Iris pigment epithelial cell (primary cell): ENCODE data around the gene ATP6AP1.

Experiments used
- DNase-seq: peaks from one replicate; pipeline ENCODE4 v3.0.0-alpha.2; 2011; ENCODE audit warnings: low read depth

Gene ATP6AP1

GRCh38 chrX:154449618-154450017 lies 21.1 kb downstream of the ATP6AP1 start:
- no peak for DNase-seq

- DNase-seq = no peak
Observed at GRCh38 chrX:154450312-154450711, 21.8 kb downstream of the ATP6AP1 start.

GRCh38 chrX:154452823-154453222 lies 24.3 kb downstream of the ATP6AP1 start:
- DNase-seq = no peak

DNA sequence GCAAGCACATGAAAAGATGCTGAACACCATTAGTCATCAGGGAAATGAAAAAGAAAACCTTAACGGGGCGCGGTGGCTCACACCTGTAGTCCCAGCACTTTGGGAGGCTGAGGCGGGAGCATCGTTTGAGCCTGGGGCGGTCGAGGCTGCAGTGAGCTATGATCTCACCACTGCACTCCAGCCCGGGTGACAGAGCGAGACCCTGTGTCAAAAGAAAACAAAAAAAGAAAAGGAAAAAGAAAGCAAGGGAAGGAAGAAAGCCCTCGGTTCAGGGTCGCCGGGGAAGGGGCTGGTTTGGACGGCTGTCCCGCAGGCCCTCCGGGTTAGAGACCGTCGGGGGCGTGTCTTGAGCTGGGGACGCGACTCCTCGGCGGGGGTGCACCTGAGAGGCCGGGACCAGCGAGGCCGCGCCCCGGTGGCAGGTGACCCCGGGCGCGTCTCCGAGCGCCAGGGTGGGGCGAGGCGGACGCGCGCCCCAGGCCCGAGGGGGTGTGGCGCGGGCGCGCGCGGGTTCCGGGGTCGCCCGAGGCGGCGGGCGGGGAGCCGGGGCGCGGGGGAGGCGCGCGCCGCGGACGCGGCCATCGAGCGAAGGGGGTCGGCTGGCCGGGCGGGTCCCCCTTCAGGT lies 29.1 kb downstream of the ATP6AP1 start:
- DNase-seq = no peak

- no peak for DNase-seq
Observed at GRCh38 chrX:154458116-154458953, 29.9 kb downstream of the ATP6AP1 start, which contains the start of gene PLXNA3. TSS of gene PLXNA3 (plus strand) at chrX:154458281. CDS start at chrX:154460184, 1,903 bp downstream.

DNA sequence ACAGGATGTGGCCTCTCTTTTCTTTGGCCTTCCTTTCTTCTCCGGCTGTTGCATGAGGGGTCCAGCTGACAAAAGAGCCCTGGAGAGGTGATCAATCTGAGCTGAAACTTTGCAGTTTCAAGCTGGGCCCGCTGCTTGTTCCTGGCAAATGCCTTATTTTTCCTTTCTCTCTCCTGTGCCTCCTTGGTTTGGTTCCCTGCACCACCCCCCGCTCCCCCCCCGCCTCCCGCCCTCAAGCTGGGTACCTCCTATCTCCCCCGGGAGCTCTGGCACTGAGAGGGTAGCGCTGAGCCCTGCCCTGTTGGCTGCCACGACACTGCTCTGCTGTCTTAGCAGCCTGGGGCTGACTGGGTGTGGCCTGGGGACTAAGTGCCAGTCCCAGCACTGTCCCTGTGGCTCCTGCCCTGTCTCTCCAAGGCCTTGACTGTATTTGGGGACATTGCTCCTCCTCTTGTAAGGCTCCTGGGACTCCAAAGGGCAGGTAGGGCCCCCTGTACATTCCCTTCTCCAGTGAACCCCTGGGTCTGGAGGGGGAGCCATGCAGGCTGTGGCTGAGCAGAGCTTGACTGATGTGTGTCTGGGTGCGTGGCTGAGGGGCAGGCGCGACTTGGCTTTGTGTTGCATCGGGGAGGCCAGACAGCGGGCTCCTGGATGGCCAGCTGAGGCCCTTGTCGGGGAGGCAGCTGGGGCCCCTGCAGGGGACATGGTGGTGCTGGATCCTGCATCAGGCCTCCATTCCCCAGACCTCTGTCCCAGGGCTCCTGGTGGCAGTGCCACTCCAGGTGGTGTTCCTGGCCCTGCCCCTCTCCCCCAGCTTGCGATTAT lies 30.7 kb downstream of the ATP6AP1 start:
- DNase-seq = no peak

DNA sequence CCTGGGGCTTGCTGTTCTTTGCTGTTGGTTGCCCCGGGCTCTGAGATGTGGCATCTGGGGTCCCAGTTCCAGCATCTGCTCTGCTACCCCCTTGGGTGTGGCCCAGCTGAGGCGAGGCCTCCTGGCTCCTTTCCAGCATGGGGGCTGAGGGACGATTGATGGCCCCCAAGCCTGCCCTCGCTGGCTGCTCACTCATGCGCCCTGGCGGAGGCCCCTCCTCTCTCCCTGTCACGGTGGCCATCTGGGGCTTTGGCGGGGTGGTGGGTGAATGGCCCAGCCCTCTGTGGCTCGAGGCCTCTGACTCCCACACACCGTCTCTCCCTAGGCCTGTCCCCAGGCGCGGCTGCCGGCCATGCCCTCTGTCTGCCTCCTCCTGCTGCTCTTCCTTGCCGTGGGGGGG lies 31.4 kb downstream of the ATP6AP1 start:
- no peak for DNase-seq

GRCh38 chrX:154460326-154460725 lies 31.8 kb downstream of the ATP6AP1 start:
- DNase-seq = no peak

GRCh38 chrX:154462396-154462795 lies 33.9 kb downstream of the ATP6AP1 start:
- DNase-seq = no peak

GRCh38 chrX:154463611-154464220 lies 35.2 kb downstream of the ATP6AP1 start:
- no peak for DNase-seq

DNA sequence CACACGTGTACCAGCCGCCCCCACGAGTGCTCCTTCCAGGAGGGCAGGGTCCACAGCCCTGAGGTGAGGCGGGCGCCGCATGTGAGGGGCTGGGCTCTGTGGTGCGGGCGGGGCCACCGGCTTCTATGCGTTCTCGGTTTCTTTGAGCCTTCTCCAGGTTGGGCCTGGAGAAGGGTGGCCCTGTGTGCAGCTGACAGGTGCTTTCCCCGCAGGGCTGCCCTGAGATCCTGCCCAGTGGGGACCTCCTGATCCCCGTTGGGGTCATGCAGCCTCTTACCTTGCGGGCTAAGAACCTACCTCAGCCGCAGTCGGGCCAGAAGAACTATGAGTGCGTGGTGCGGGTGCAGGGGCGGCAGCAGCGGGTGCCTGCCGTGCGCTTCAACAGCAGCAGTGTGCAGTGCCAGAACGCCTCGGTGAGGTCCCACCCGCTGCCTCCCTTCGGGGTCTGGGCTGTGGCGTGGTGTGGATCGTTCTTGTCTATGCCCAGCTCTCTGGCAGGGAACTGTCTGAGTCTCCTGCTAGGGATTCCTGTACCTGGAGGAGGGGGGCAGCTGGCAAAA lies 36.4 kb downstream of the ATP6AP1 start:
- DNase-seq = no peak

- no peak for DNase-seq
Observed at GRCh38 chrX:154465601-154466000, 37.1 kb downstream of the ATP6AP1 start.

- no peak for DNase-seq
Observed at GRCh38 chrX:154466036-154466435, 37.6 kb downstream of the ATP6AP1 start.

DNA sequence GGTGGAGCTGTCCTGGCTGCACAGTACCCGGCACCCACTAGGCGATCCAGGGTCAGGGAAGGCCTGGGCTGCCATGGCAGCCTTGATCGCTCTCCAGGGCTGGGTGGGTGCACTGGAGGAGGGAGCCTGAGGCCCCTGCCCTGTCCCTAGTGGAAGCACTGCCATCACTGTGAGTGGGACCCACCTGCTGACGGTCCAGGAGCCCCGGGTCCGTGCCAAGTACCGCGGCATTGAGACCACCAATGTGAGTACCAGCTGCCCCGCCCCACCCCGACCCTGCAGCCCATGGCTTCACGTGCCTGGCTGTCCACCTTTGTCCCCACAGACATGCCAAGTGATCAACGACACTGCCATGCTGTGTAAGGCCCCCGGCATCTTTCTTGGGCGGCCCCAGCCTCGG lies 38.4 kb downstream of the ATP6AP1 start:
- no peak for DNase-seq

GRCh38 chrX:154467556-154467955 lies 39.1 kb downstream of the ATP6AP1 start:
- DNase-seq = no peak

DNA sequence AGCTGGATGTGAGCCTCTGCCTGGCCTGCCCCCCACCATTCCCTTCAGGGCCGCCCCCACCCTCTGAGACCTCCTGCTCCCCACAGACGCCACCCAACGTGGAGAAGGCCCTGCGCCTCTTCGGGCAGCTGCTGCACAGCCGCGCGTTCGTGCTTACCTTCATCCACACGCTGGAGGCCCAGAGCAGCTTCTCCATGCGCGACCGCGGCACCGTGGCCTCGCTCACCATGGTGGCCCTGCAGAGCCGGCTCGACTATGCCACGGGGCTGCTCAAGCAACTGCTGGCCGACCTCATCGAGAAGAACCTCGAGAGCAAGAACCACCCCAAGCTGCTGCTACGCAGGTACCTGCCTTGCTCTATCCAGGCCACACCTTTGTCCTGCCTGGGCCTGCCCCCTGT lies 39.7 kb downstream of the ATP6AP1 start:
- DNase-seq = no peak

DNA sequence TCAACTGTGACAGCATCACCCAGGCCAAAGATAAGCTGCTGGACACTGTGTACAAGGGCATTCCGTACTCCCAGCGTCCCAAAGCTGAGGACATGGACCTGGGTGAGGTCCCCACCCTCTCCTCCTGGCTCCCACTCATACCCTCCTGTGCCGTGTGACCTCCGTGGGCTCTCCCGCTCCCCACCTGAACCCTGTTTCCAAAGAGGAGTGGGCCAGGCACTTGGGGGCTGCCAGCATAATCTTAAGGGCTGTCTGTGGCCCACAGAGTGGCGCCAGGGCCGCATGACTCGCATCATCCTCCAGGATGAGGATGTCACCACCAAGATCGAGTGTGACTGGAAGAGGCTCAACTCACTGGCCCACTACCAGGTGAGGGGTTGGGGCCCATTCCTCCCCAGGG lies 40.6 kb downstream of the ATP6AP1 start:
- DNase-seq = no peak

- DNase-seq = no peak
Observed at GRCh38 chrX:154469880-154470279, 41.4 kb downstream of the ATP6AP1 start.

- no peak for DNase-seq
Observed at GRCh38 chrX:154470434-154470833, 42.0 kb downstream of the ATP6AP1 start.

DNA sequence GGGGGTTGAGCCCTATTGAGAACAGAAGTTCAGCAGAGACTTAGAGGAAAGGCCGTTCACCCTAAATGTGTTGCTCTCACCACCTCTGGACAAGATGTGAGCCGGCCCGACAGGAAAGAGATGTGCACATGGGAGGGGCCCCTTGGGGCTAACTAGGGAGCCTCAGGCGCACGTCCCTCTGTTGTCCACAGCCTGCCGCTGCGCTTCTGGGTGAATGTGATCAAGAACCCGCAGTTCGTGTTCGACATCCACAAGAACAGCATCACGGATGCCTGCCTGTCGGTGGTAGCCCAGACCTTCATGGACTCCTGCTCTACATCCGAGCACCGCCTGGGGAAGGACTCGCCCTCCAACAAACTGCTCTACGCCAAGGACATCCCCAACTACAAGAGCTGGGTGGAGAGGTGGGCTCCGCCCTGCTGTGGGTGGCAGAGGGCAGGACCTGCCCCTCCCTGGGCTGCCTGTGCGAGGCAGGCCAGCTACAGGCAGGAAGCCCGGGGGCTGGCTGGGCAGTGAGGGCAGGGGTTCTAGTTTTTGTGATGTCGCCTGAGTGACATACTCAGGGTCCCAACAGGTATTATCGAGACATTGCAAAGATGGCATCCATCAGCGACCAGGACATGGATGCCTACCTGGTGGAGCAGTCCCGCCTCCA lies 42.6 kb downstream of the ATP6AP1 start:
- DNase-seq = no peak
